ENCODE measurements around the gene CCDC85C. TPM values are rescaled to one million over a fixed set of nuclear protein-coding genes. Genes with fewer than 3 reads are reported as not detected.

Gene CCDC85C
- total RNA-seq, 1 donor from 2014 or later, result 16.6 TPM

DNA sequence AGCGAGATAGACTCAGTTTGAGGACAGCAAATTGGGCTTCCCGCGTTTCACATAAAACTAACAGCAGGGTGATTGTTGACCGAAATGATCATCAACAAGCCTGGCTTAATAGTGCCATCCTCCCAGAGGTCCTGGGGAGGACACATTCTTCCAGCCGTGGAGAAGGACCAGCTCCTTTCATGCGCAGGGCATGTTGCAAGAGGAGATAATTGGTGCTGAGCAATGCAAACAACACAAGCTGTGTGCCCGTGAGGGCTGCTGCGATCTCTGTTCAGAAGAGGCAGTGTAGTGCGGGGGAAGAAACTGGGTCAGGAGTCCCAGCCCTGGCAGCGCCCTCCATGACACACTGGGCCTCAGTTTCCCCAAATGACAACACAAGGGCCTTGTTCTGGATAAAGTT lies 54.3 kb downstream of the CCDC85C start:
- Histone ChIP-seq H3K4me3 (ENCODE audit: insufficient read depth, low read depth, low read length) (no peak overlapping the region), H3K27ac (ENCODE audit: low read depth, low read length) (no peak overlapping the region), H3K4me2 (ENCODE audit: low read length) (no peak overlapping the region), H4K20me1 (ENCODE audit: insufficient read depth, low read length) (peaks cover 90% of the 10 kb centered on the region), H3K27me3 (ENCODE audit: insufficient read depth, low read length) (no peaks in the 10 kb centered on the region), H3K9me3 (ENCODE audit: insufficient read depth, low read depth, low read length) (no peaks in the 10 kb centered on the region), H3K79me2 (ENCODE audit: insufficient read depth, low read length) (peaks cover 78% of the 10 kb centered on the region), H2AFZ (ENCODE audit: low read depth, low read length) (no peak overlapping the region), H3K36me3 (ENCODE audit: insufficient read depth, low read length) (no peaks in the 10 kb centered on the region), H3K4me1 (ENCODE audit: insufficient read depth, low read length) (no peaks in the 10 kb centered on the region), H3K9ac (ENCODE audit: low read length) (no peak overlapping the region)
- no peak for FAIRE-seq
- Mint-ChIP-seq H3K4me1 (ENCODE audit: low read depth, unreplicated experiment) (peaks cover 19% of the 10 kb centered on the region), H3K27ac (ENCODE audit: unreplicated experiment) (no peak overlapping the region), H3K36me3 (ENCODE audit: low read depth, unreplicated experiment) (no peaks in the 10 kb centered on the region), H3K9me3 (ENCODE audit: unreplicated experiment) (no peaks in the 10 kb centered on the region), H3K4me3 (ENCODE audit: unreplicated experiment) (no peak overlapping the region), H3K27me3 (ENCODE audit: low read depth, unreplicated experiment) (peaks cover 39% of the 10 kb centered on the region)
- no peak for TF ChIP-seq EZH2 (IDR thresholded peaks at IDR 0.05; ENCODE audit: insufficient read depth, low read length)
- TF ChIP-seq, protein P1, sequence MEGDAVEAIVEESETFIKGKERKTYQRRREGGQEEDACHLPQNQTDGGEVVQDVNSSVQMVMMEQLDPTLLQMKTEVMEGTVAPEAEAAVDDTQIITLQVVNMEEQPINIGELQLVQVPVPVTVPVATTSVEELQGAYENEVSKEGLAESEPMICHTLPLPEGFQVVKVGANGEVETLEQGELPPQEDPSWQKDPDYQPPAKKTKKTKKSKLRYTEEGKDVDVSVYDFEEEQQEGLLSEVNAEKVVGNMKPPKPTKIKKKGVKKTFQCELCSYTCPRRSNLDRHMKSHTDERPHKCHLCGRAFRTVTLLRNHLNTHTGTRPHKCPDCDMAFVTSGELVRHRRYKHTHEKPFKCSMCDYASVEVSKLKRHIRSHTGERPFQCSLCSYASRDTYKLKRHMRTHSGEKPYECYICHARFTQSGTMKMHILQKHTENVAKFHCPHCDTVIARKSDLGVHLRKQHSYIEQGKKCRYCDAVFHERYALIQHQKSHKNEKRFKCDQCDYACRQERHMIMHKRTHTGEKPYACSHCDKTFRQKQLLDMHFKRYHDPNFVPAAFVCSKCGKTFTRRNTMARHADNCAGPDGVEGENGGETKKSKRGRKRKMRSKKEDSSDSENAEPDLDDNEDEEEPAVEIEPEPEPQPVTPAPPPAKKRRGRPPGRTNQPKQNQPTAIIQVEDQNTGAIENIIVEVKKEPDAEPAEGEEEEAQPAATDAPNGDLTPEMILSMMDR (IDR thresholded peaks at IDR 0.05; ENCODE audit: insufficient read depth, low read depth, low read length), result no peak
- DNase-seq (ENCODE audit: low read depth), result no peak

DNA sequence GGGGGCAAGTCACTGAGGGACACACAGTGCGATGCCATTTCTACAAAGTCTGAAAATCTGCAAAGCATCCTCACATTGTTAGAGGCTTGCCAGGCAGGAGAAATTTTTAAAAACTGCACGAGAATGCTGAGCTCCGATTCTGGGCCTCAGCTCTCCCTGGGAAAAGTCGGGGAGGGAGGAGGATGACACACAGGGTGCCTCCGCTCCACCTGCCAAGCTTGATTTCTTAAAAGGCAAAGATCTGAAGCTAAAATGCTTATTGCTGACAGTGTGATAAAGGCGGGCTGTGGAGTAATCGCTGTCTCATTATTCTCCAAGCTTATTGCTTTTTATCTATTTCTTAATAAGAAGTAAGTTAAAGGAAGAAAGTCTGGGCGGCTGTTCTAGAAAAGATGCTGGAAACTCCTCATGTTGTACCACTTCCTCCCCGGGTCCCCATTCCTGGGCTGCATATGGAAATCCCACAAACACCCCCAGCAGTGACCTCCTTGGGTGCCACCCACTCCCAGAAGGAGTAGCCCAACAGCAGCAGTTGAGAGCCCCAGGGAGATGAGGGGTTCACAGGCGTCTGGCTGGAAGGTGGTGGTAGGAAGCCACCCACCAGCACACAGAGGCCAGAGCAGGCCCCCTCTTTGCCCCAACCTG lies 55.0 kb downstream of the CCDC85C start:
- FAIRE-seq (no peak), DNase-seq (ENCODE audit: low read depth) (no peak)
- peaks cover 19% of the 10 kb centered on the region for H3K4me1 Mint-ChIP-seq (ENCODE audit: low read depth, unreplicated experiment)
- H3K27me3 Mint-ChIP-seq (ENCODE audit: low read depth, unreplicated experiment), result peaks cover 44% of the 10 kb centered on the region
- peaks cover 90% of the 10 kb centered on the region for H4K20me1 ChIP-seq (ENCODE audit: insufficient read depth, low read length)
- H3K27ac Mint-ChIP-seq (ENCODE audit: unreplicated experiment), result no peak overlapping the region
- TF ChIP-seq EZH2 (IDR thresholded peaks at IDR 0.05; ENCODE audit: insufficient read depth, low read length), result no peak
- TF ChIP-seq, protein P1 (IDR thresholded peaks at IDR 0.05; ENCODE audit: insufficient read depth, low read depth, low read length), result no peak
- H2AFZ ChIP-seq (ENCODE audit: low read depth, low read length), result no peak overlapping the region
- H3K4me1 ChIP-seq (ENCODE audit: insufficient read depth, low read length), result no peaks in the 10 kb centered on the region
- no peaks in the 10 kb centered on the region for H3K9me3 ChIP-seq (ENCODE audit: insufficient read depth, low read depth, low read length)
- H3K79me2 ChIP-seq (ENCODE audit: insufficient read depth, low read length), result peaks cover 78% of the 10 kb centered on the region
- H3K9ac ChIP-seq (ENCODE audit: low read length), result no peak overlapping the region
- H3K27ac ChIP-seq (ENCODE audit: low read depth, low read length), result no peak overlapping the region
- no peaks in the 10 kb centered on the region for H3K27me3 ChIP-seq (ENCODE audit: insufficient read depth, low read length)
- no peaks in the 10 kb centered on the region for H3K9me3 Mint-ChIP-seq (ENCODE audit: unreplicated experiment)
- H3K36me3 Mint-ChIP-seq (ENCODE audit: low read depth, unreplicated experiment), result no peaks in the 10 kb centered on the region
- H3K4me3 Mint-ChIP-seq (ENCODE audit: unreplicated experiment), result no peak overlapping the region
- no peak overlapping the region for H3K4me3 ChIP-seq (ENCODE audit: insufficient read depth, low read depth, low read length)
- no peak overlapping the region for H3K4me2 ChIP-seq (ENCODE audit: low read length)
- no peaks in the 10 kb centered on the region for H3K36me3 ChIP-seq (ENCODE audit: insufficient read depth, low read length)

GRCh38 chr14:99548255-99548654 lies 55.8 kb downstream of the CCDC85C start:
- H3K4me1 ChIP-seq (ENCODE audit: insufficient read depth, low read length), result no peaks in the 10 kb centered on the region
- no peak overlapping the region for H2AFZ ChIP-seq (ENCODE audit: low read depth, low read length)
- no peak for FAIRE-seq
- H3K9me3 ChIP-seq (ENCODE audit: insufficient read depth, low read depth, low read length), result no peaks in the 10 kb centered on the region
- Mint-ChIP-seq H3K4me1 (ENCODE audit: low read depth, unreplicated experiment) (peaks cover 19% of the 10 kb centered on the region), H3K36me3 (ENCODE audit: low read depth, unreplicated experiment) (peaks cover 4% of the 10 kb centered on the region), H3K27ac (ENCODE audit: unreplicated experiment) (no peak overlapping the region), H3K27me3 (ENCODE audit: low read depth, unreplicated experiment) (peaks cover 47% of the 10 kb centered on the region), H3K4me3 (ENCODE audit: unreplicated experiment) (no peak overlapping the region), H3K9me3 (ENCODE audit: unreplicated experiment) (no peaks in the 10 kb centered on the region)
- no peak for DNase-seq (ENCODE audit: low read depth)
- peaks cover 85% of the 10 kb centered on the region for H3K79me2 ChIP-seq (ENCODE audit: insufficient read depth, low read length)
- peaks cover 89% of the 10 kb centered on the region for H4K20me1 ChIP-seq (ENCODE audit: insufficient read depth, low read length)
- no peaks in the 10 kb centered on the region for H3K36me3 ChIP-seq (ENCODE audit: insufficient read depth, low read length)
- TF ChIP-seq, protein P1 (IDR thresholded peaks at IDR 0.05; ENCODE audit: insufficient read depth, low read depth, low read length), result no peak
- no peak for TF ChIP-seq EZH2 (IDR thresholded peaks at IDR 0.05; ENCODE audit: insufficient read depth, low read length)
- no peak overlapping the region for H3K4me3 ChIP-seq (ENCODE audit: insufficient read depth, low read depth, low read length)
- no peak overlapping the region for H3K27ac ChIP-seq (ENCODE audit: low read depth, low read length)
- no peak overlapping the region for H3K4me2 ChIP-seq (ENCODE audit: low read length)
- H3K9ac ChIP-seq (ENCODE audit: low read length), result no peak overlapping the region
- no peaks in the 10 kb centered on the region for H3K27me3 ChIP-seq (ENCODE audit: insufficient read depth, low read length)
